ENCODE measurements around the gene AGTR1.
A peak's percentile ranks its signal among the peaks of the same experiment; 100 is the strongest.
"Not testable (repeated sequence)": the region's sequence is repeated elsewhere in the genome, so short reads cannot be mapped to it uniquely, and the experiment has no call there.

AGTR1 gene

DNA sequence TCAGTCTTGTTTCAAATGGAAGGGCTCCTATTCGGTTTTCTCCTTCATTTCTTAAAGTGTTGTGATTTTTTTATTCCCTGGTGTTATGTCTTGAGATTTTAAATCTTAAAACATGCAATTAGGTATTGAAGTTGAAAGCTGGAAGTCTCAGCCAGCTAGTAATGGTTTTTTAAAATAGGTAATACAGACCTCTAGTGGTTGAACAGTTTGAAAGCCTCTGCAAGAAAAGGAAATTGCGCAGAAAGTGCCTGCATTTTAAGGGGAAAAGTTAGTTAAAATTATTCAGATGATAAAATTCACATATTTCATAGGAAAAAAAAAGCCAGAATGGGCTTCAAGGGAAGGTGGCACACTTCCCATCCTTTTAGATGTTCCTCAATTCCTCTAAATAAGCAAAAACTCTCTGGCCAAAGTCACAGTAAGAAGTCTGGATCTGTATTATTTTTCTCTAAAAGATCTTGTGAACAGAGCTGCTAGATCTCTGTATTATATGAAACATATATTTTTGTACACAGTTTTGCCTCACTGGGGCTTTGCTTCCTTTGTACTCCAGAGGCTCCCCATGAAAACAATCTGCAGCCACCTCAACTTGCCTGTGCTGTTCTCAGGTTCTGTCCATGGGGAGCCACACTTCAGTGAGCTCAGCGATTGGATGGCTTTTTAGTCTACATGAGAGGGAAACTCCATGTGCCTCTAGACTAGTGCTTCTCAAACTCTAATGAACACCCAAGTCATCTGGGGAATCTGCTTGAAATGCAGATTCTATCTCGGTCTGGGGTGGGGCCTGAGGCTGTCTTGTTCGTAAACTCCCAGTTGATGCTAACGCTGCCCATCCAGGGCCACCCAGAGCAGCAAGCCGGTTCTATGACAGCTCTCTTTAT, 21.5 kb downstream of the AGTR1 start:
- DNase-seq (ENCODE audit: low read depth), result peak; percentile 37

- DNase-seq (ENCODE audit: low read depth), result no peak
Measured at GRCh38 chr3:148720873-148721272, 23.2 kb downstream of the AGTR1 start.

GRCh38 chr3:148723631-148724030, 25.9 kb downstream of the AGTR1 start:
- peak; percentile 84 for DNase-seq (ENCODE audit: low read depth)

GRCh38 chr3:148727231-148727630, 29.5 kb downstream of the AGTR1 start:
- DNase-seq (ENCODE audit: low read depth), result peak; percentile 50

- DNase-seq (ENCODE audit: low read depth), result no peak
Measured at GRCh38 chr3:148728753-148729152, 31.1 kb downstream of the AGTR1 start.

- DNase-seq (ENCODE audit: low read depth), result peak; percentile 31
Measured at GRCh38 chr3:148729476-148730055, 31.9 kb downstream of the AGTR1 start.

GRCh38 chr3:148730676-148731075, 33.0 kb downstream of the AGTR1 start:
- no peak for DNase-seq (ENCODE audit: low read depth)

DNA sequence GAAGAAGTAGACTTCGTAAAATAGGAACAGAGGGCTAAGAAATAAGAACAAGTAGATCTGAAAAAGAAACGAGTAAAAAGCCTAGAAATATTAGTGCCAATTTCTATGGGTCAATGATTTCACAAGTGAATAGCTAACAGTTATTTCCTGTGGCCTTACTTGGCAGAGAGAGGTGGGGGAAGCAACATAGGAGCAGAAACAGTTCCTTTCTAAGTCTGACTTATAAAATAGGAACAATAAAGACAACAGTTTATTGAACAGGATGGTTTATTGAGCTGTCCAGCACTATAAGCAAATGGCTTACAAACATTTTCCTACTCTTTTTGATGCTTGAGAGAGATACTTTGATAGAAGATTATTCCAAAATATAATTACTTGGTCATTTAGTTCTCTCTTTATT, 37.9 kb downstream of the AGTR1 start:
- no peak for DNase-seq (ENCODE audit: low read depth)

DNA sequence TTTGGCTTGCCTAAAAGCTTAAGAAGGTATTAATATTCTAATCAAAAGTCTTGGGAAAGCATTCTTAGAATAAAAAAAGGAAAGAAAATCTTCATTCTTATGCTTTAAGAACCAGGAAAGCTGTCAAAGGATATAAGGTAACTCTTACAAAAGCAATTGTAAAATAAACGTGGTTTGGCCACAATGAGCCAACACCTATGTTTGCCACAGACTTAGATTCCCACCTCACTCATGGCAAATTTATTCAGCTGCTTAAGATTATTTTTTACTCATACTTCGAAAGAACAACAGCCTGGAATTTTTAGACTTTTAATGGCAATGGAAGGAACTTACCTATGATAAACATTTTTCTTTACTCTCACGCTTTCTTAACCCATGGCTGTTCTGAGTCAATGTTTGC, 38.4 kb downstream of the AGTR1 start:
- DNase-seq (ENCODE audit: low read depth), result no peak

- peak; percentile 84 for DNase-seq (ENCODE audit: low read depth)
Measured at GRCh38 chr3:148737104-148737530, 39.4 kb downstream of the AGTR1 start.

GRCh38 chr3:148739720-148740119, 42.0 kb downstream of the AGTR1 start:
- no peak for DNase-seq (ENCODE audit: low read depth)

- DNase-seq (ENCODE audit: low read depth), result no peak
Measured at GRCh38 chr3:148740291-148740690, 42.6 kb downstream of the AGTR1 start.

DNA sequence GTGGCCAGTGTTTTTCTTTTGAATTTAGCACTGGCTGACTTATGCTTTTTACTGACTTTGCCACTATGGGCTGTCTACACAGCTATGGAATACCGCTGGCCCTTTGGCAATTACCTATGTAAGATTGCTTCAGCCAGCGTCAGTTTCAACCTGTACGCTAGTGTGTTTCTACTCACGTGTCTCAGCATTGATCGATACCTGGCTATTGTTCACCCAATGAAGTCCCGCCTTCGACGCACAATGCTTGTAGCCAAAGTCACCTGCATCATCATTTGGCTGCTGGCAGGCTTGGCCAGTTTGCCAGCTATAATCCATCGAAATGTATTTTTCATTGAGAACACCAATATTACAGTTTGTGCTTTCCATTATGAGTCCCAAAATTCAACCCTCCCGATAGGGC, 43.5 kb downstream of the AGTR1 start:
- DNase-seq (ENCODE audit: low read depth), result no peak

DNA sequence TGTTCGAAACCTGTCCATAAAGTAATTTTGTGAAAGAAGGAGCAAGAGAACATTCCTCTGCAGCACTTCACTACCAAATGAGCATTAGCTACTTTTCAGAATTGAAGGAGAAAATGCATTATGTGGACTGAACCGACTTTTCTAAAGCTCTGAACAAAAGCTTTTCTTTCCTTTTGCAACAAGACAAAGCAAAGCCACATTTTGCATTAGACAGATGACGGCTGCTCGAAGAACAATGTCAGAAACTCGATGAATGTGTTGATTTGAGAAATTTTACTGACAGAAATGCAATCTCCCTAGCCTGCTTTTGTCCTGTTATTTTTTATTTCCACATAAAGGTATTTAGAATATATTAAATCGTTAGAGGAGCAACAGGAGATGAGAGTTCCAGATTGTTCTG, 44.4 kb downstream of the AGTR1 start:
- DNase-seq (ENCODE audit: low read depth), result no peak

DNA sequence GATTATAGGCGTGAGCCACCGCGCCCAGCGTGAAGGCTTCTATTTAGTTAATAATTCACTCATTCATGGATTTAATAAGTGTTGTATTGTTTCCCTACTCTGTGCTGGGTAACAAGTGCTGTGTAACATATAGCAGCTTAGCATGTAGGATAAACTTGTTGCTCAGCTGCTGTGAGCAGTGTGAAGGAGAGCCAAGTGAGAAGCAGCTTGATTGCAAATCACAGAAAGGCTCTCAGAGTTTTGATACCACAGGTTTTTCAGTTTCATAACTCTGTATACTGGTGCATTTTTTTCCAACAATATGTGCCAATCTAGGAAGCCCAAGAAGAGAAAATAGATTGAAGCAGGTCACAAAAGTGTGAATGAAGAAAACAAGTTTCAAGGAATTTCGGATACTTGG, 48.4 kb downstream of the AGTR1 start:
- DNase-seq (ENCODE audit: low read depth), result no peak

GRCh38 chr3:148748283-148748682, 50.6 kb downstream of the AGTR1 start:
- peak; percentile 63 for DNase-seq (ENCODE audit: low read depth)

GRCh38 chr3:148750296-148750695, 52.6 kb downstream of the AGTR1 start:
- peak; percentile 42 for DNase-seq (ENCODE audit: low read depth)

- DNase-seq (ENCODE audit: low read depth), result no peak
Measured at GRCh38 chr3:148751461-148751860, 53.8 kb downstream of the AGTR1 start.

GRCh38 chr3:148753385-148753784, 55.7 kb downstream of the AGTR1 start:
- not testable (repeated sequence) for DNase-seq (ENCODE audit: low read depth)

DNA sequence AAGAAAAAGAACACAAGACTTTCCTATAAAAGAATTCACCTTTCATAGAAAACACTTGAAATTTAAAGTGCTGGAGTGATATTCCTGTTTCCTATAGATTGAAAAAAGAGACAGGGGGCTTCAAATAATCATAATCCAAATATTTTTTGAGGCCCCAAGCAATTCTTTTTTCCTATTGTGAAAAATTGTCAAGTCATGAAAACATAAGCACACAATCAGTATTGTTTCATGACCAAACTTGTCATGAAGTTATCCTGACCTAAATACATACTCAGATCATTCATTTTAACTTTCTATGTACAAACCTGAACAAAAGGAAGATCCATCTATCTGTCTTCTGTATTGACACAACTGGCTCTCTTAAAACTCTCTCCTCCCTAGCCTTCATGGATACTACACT, 57.9 kb downstream of the AGTR1 start:
- no peak for DNase-seq (ENCODE audit: low read depth)

- DNase-seq (ENCODE audit: low read depth), result no peak
Measured at GRCh38 chr3:148756311-148756710, 58.6 kb downstream of the AGTR1 start.

- peak; percentile 94 for DNase-seq (ENCODE audit: low read depth)
Measured at GRCh38 chr3:148757238-148758215, 59.8 kb downstream of the AGTR1 start.

Data from amniotic epithelial cell (primary cell).